A172 (cell line): ENCODE data around the gene LEF1. TPM values are rescaled to one million over a fixed set of nuclear protein-coding genes. Genes with fewer than 3 reads are reported as not detected.
"Not testable (repeated sequence)": the region's sequence is repeated elsewhere in the genome, so short reads cannot be mapped to it uniquely, and the experiment has no call there.

Experiments
- DNase-seq: peaks from one replicate; pipeline ENCODE4 v3.0.0-alpha.2; 2015; ENCODE audit warnings: low spot score
- total RNA-seq: library from RNA; depleted of rRNA; stranded (reverse); fragments of >200 nt; shearing (Covaris generic); gene quantifications from 2 replicates; pipeline ENCODE4 v1.2.3, GENCODE V29; 2014

The LEF1 gene
- total RNA-seq, 1 experiment from 2014 or later = 6.1 TPM

DNA sequence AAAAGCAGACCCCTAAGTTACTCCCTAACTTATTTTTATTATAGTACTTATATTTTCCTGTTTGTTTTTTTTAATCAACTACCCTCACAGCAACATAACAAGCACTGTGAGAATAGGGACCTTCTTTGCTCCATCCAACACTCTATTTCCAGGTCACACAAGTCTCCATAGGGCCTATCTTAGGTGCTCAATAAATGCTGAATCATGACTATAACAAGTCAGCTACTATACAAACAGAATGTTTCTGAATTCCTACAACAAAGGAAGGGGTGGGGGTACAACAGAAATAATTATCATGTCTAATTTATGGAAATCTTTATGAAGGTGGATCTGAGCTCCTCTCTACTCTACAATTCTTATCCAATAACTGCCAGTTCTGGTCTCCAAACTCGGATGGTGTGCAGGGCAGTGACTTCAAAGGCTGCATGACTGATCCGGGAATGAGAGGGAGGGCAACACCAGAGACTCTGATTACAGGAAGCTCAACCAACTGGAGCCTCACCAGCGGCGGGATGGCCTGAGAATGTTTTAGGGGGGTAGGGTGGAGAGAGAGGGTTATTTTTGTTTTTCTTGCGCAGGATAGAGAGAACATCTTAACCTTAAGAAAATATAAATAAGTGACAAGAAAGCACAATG is 107.9 kb downstream of the LEF1 start:
- DNase-seq = no peak

DNA sequence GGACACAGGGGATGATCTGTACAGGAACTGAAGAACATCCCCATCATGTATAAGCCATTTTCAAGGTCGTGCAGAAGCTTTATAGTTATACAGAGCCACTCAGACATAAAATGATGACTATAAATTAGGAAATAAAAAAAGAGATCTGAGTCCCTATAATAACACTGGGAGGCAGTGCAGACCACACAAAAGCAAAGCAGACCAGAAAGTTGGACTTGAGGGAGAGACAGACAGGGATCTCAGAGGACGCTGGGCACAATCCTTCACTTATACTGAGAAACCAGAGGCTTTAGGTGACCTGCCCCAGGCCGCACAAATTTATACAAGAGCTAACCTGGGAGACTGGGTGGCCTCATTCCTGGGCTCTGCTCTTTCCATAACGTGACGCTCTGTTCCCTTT is 108.6 kb downstream of the LEF1 start:
- DNase-seq = peak; percentile 11

GRCh38 chr4:108058685-108059440 is 109.9 kb downstream of the LEF1 start:
- peak; percentile 57 for DNase-seq

GRCh38 chr4:108056418-108056817 is 112.3 kb downstream of the LEF1 start:
- no peak for DNase-seq

- no peak for DNase-seq
Measured at GRCh38 chr4:108055787-108056186, 112.9 kb downstream of the LEF1 start.

DNA sequence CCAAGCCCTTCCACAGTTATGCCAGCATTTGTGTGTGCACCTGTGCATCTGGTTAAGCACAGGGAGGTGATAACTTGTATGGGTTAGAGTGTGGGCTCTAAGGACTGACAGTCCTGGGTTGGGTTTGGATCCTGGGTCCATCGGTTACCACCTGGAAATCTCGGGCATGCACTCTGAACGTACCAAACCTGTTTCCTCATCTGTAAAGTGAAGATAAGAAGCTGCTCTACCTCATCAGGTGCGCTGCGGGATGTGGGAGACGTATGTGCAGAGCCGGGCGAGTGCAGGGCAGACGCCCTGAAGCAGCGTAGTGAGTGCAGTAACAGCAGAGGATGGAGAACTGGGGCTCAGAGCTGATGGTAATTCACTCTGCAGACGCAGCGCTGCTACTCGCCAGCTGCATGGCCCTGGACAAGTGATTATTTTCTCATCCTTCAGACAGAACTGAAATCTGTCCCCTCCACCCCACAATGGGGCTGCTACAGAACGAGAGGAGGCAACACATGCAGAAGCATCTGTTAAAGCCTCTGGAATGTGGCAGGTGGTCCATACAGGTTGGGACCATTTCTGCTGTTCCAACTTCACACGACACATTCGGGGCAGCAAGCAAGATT is 114.6 kb downstream of the LEF1 start:
- DNase-seq = no peak

- no peak for DNase-seq
Measured at GRCh38 chr4:108053251-108053711, 115.5 kb downstream of the LEF1 start.

- DNase-seq = no peak
Measured at GRCh38 chr4:108052558-108053120, 116.1 kb downstream of the LEF1 start.

GRCh38 chr4:108051343-108051742 is 117.4 kb downstream of the LEF1 start:
- no peak for DNase-seq

DNA sequence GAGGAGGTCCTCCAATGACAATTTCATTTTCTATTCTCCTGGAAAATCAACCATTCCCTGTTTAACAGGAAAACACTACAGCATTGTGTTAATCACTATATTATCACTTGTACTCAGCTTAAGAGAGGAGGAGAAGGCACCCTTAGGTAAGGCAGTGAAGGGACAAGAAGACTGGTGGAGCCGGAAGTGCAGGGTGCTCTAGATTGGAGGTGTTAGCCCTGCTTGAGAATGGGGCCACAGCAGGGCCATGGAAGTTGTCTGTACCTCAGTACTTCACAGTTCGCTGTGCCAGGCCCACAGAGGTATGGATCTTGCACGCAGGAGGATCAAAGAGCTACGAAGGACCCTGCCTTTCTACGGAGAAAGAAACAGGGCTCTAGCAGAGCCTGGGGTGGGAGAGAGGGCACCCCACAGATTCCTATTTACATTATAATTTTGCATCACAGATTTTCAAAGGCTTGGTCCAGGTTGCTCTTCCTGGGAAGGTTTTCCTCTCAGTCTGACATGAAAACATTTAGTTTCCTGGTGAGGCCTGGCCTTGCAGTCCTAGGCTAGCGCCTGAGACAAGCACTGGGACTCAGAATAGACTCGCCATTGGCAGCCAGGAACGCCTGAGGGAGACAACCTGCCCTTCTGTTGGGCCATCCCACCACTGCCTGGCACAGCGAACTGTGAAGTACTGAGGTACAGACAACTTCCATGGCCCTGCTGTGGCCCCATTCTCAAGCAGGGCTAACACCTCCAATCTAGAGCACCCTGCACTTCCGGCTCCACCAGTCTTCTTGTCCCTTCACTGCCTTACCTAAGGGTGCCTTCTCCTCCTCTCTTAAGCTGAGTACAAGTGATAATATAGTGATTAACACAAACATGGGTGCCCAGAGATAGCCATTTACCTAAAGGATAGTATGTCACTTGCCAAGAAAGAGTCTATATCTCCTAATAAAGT is 118.3 kb downstream of the LEF1 start:
- not testable (repeated sequence) for DNase-seq

- no peak for DNase-seq
Measured at GRCh38 chr4:108049406-108049805, 119.3 kb downstream of the LEF1 start.

- no peak for DNase-seq
Measured at GRCh38 chr4:108048997-108049396, 119.7 kb downstream of the LEF1 start.

- DNase-seq = no peak
Measured at GRCh38 chr4:108048157-108048556, 120.6 kb downstream of the LEF1 start.

GRCh38 chr4:108047199-108047598 is 121.5 kb downstream of the LEF1 start:
- no peak for DNase-seq

GRCh38 chr4:108045687-108046024 is 123.1 kb downstream of the LEF1 start:
- no peak for DNase-seq

DNA sequence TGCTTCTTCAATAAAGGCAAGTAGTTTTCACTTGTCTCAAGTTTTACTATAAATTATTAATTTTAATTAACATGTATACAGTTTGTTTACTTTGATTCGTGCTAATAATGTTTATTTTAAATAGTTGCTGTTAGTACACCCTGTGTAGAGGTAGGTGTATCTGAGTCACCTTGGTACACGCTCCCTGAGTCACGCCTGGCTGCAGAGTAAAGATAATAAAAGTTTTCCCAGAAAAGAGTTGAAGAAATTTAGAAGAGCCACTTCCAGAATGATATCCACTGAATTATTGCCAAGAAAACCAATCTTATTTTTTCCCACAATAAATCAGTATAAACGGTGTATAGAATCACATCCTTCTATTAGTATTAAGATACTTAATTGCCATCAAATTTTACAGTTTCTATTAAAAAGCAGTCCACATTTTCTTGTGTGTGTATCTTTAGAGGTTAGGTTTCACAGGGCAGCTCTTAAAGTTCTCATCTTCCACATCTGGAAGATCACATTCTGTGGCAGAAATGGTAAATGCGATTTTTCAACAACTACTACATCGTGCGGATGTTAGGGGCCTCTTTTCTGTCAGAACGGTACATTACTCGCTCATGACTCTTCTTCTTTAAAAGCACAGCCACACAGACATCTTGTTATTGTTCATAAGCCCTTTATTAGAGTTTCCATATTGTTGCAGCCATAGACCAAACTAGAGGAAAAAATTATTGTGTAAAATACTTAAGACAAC is 123.6 kb downstream of the LEF1 start:
- no peak for DNase-seq

- DNase-seq = no peak
Measured at GRCh38 chr4:108043526-108043925, 125.2 kb downstream of the LEF1 start.

DNA sequence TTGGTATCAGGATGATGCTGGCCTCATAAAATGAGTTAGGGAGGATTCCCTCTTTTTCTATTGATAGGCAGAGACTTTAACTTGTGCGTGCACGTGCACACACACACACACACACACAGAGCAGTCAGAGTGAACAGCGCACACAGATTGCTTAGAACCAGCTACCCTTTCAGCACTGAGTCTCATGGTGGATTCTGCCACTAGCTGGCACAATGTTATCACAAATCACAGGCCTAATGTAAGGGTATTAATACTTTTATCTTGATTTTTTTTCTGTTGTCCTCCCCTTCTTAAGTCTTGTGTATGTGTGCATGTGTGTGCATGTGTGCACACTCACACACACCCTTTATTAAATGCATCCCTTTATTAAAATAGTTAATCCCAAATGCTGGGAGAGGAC is 125.8 kb downstream of the LEF1 start:
- DNase-seq = no peak

- no peak for DNase-seq
Measured at GRCh38 chr4:108037884-108038283, 130.8 kb downstream of the LEF1 start.

DNA sequence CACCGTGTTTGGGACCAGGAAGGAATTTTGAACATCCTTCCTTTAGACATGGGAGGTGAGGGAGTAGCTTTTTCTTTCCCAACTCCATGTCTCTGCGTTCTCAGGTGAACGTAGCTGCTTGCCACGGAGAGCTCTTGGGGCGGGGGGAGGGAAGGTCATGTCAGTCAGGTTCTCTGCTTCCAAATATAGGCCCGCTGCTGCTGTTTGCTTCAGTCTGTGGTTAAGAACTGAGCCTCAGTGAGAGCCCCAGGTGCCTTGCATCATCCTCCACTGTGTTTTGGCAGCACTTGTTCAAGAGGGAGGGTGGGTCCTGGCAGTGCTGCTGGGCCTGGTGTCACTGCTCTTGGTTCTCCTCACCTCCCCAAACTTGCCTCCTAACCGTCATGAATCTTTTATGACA is 132.5 kb downstream of the LEF1 start:
- no peak for DNase-seq

- DNase-seq = no peak
Measured at GRCh38 chr4:108035691-108036090, 133.0 kb downstream of the LEF1 start.
